ENCODE measurements around the gene SPATA33.

The SPATA33 gene

DNA sequence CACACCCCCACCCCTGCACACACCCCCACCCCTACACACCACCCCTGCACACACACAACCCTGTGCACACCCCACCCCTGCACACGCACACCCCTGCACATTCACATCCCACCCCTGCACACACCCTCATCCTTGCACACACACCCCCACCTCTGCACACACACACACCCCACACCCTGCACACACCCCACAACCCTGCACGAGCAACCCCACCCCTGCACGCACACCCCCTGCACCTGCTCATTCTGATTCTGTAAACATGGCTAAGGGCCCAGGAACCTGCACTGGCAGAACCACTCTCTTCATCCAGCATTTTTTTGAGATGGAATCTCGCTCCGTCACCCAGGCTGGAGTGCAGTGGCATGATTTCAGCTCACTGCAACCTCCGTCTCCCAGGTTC is 18.3 kb upstream of the SPATA33 start:
- in situ Hi-C loops (cut with HindIII; ENCODE audit: low sequenced_read_pairs) = no loop called here
- no peak overlapping the region for H3K4me3 ChIP-seq (ENCODE audit: low read depth, low read length)
- no peak for TF ChIP-seq CTCF (IDR thresholded peaks at IDR 0.05; ENCODE audit: low read depth, low read length)
- no peak for DNase-seq (ENCODE audit: low read depth, low spot score)

GRCh38 chr16:89641458-89642119 is 16.0 kb upstream of the SPATA33 start:
- no peak overlapping the region for H3K4me3 ChIP-seq (ENCODE audit: low read depth, low read length)
- TF ChIP-seq CTCF (IDR thresholded peaks at IDR 0.05; ENCODE audit: low read depth, low read length) = no peak
- in situ Hi-C loops (cut with HindIII; ENCODE audit: low sequenced_read_pairs) = no loop called here
- no peak for DNase-seq (ENCODE audit: low read depth, low spot score)

- in situ Hi-C loops (cut with HindIII; ENCODE audit: low sequenced_read_pairs) = no loop called here
- no peak for DNase-seq (ENCODE audit: low read depth, low spot score)
- TF ChIP-seq CTCF (IDR thresholded peaks at IDR 0.05; ENCODE audit: low read depth, low read length) = no peak
- no peak overlapping the region for H3K4me3 ChIP-seq (ENCODE audit: low read depth, low read length)
Observed at GRCh38 chr16:89642574-89642973, 15.1 kb upstream of the SPATA33 start.

DNA sequence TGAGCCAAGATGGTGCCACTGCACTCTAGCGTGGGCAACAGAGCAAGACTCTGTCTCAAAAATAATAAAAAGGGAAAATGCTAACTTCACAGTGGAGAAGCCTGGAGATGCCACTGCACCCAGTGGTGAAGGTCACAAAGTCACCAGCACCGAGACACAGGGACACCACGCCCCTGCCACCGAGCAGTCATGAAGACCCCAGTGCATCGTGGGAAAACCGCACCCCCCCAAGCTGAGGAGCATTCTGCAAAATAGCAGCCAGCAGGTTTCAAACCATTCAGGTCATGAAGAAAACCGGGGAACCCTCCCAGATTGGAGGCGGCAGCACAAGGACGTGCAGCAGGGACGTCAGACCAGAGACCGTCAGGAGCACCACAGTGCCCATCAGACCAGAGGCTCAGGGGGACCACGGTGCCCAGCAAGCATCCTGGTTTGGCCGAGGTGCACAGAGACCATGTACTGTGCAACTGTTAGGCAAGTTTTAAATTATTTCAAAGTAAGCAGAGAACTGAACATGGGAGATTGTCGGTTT is 13.8 kb upstream of the SPATA33 start:
- TF ChIP-seq CTCF (IDR thresholded peaks at IDR 0.05; ENCODE audit: low read depth, low read length) = no peak
- H3K4me3 ChIP-seq (ENCODE audit: low read depth, low read length) = no peak overlapping the region
- in situ Hi-C loops (cut with HindIII; ENCODE audit: low sequenced_read_pairs) = no loop called here
- DNase-seq (ENCODE audit: low read depth, low spot score) = no peak

DNA sequence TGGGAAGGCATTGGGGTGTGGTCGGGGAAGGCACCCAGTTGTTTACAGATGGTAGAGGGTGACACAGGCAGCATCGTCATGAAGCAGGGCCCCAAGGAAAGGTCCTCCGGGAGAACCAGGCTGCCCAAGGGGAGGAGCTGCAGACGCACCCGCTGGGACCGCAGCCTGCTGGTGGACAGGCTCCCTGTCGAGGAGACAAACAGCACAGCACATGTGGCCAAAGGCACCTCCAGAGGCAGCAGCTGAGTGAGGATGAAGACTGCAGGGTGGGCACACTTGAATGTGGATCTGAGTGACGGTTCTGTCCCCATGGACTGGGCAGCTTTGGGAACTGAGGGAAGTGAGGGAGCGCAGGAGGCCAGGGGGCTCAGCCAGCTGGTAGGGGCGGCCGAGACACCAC is 12.5 kb upstream of the SPATA33 start:
- DNase-seq (ENCODE audit: low read depth, low spot score) = no peak
- TF ChIP-seq CTCF (IDR thresholded peaks at IDR 0.05; ENCODE audit: low read depth, low read length) = no peak
- no peak overlapping the region for H3K4me3 ChIP-seq (ENCODE audit: low read depth, low read length)
- in situ Hi-C loops (cut with HindIII; ENCODE audit: low sequenced_read_pairs) = no loop called here

- no peak for TF ChIP-seq CTCF (IDR thresholded peaks at IDR 0.05; ENCODE audit: low read depth, low read length)
- no peak overlapping the region for H3K4me3 ChIP-seq (ENCODE audit: low read depth, low read length)
- DNase-seq (ENCODE audit: low read depth, low spot score) = no peak
- in situ Hi-C loops (cut with HindIII; ENCODE audit: low sequenced_read_pairs) = no loop called here
Observed at GRCh38 chr16:89646270-89646669, 11.4 kb upstream of the SPATA33 start.
